NOMO-1 treated with dmso at 0.1 percent for 144 hours (cell line): Measurements from ENCODE around the gene GJA5.
"Not testable (repeated sequence)": the region's sequence is repeated elsewhere in the genome, so short reads cannot be mapped to it uniquely, and the experiment has no call there.

Experiments
- DNase-seq: peaks from one replicate; lab custom pipeline; 2025; ENCODE audit not compliant: unreplicated experiment; lab: John Stamatoyannopoulos, UW

The GJA5 gene

DNA sequence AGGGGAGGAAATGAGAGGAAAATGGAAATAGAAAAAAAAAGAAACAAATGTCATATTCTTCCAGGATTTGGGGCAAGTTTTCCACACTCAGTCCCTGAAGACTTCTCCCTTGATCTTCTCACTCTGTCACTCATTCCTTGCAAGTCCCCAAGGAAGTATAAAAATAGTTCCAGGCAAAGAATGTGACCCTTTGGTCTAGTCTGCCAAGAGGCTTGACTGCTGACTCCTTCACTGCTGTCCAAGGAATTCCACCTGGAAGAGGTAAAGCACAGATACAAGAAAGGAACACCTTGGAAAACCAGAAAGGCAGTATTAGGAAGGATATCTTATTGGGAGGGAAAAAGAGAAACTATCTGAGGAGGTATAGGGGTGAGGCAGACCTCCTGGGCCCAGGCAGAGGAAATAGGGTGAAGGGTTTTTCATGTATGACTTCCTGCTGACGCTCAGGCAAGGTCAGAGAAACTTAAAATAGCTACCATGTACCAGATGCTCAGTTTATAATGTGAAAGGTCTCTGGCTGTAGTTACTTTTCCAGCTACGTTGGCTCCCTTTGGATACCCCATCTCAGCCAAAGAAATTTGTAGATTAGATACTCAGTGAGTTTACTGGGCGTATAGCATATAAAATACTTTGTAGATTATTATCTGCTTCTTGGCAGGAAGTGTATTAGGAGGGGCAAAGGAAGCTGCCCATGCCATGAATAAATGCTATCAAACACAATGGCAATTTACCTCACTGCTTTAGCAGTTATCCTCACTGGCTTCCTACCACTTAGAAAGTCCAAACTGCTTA lies 2.0 kb upstream of the GJA5 start:
- DNase-seq = no peak

DNA sequence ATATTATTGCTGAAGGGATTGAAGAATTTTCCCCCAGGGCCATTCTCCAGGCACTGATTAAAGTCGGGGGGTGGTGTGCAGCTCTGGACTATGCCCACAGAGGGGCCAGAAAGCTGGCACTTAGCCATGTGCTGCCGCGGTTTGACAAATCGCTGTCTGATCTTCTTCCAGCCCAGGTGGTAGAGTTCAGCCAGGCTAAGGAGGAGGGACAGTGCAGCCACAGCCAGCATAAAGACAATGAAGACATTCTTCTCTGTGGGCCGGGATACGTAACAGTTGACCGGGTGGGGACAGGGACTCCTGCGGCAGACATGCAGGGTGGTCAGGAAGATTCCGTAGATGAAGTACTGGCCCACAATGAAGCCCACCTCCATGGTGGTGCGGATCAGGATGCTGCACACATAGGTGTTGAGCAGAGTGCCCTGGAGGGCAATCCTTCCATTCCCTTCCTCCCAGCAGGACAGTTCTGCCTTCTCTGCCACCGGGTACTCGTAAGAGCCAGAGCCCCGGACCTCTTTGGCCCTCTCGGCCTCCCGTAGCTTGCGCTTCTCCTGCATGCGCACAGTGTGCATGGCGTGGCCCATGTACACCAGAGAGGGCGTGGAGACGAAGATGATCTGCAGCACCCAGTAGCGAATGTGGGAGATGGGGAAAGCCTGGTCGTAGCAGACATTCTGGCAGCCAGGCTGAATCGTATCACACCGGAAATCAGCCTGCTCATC lies 1.9 kb downstream of the GJA5 start:
- no peak for DNase-seq

DNA sequence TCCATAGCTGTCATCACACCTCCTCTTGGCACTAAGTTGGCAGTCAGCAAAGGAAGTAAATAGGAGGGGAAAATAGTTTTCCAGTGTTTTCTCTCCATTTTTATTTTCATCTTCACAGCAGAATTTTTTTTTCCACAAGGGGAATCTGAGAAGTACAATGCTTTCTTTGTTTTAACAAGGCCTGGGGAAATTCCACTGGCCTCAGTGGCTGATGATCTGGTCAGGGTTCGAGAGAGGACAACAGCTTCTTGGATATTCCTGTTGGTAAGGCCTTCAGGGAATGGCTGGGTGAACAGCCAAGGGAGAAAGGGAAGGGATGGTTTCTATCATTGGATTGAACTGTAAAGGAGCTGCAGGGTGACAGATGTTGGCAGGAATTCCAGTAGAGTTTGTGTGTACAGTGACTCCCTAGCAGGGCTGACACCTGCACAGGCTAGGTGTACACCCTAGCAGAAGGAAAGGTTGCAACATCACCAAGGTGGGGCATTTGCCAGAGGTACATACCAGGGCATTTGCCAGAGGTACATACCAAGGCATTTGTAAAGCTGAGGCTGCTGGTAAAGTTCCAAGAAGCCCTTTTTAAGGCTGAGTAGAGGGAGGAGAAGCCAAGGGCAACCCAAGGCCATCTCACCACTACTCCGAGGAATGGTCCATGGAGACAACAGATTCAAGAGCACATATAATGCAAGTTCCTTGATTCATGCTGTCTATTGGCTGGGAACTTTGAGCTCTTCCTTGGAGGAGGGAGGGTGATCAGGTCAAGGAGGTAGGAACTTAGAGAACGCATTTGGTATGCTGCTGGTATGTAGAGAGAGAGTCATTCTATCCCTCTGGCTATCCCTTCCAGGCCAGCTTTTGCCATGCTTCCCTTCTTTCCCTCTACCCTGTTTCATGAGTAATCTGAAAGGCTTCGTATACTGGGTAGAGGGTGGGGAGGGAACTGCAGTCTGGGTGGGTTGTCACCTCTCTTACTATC lies 3.1 kb downstream of the GJA5 start:
- DNase-seq = no peak

DNA sequence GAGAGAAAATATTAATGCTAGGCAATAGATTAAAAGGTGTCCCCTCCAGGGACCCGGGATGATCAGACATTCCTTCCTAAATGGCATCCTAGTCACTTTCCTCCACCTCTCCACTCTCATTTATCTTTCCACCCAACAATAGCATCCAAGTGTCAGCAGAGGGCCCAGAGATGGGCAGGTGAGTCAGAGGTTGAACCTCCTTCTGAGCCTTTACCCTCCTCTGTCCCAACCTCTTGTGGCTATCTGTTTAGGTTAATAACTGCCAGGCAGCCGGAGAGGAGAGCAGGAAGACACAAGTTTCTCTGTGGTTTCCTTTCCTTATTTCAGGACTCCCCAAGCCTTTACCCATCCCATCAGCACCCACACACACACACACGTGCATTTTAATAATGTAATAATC lies 4.1 kb downstream of the GJA5 start:
- DNase-seq = no peak

DNA sequence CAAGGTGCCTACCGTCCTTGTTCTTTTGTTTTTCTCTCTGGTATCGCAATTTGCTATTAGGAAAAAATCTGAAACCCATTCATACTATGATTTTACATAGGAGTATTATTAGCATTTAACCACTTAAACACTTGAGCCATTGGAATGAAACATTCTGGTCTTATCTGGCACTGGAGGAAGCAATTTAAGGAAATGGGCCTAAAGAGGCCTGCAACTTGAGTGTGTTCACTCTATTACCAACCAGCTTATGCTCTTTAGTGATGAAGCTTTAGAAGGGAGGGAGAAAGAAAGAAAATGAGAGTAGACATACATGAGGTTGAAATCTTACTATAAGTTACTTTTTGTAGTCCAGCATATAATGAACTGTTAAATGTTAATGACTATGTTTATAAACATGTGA lies 5.7 kb downstream of the GJA5 start:
- DNase-seq = no peak

DNA sequence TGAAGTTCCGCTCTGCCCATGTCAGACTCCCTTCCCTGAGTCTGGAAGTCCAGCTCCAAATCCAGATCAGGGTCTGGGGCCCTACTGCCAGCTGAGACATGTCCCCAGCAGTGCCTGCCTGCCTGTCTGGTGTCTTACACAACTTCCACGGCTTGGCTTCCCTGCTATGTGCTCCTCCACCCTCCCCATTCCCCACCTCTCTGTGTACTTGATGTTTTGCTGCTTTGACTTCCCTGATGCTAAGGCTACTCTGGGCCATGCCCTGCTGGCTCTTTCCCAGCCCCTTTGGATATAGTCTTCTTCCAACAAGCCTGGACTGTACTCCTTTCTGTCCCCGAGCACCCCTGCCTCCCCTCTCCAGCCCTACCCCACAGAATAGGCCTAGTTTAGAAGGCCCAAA lies 7.3 kb downstream of the GJA5 start:
- DNase-seq = no peak

DNA sequence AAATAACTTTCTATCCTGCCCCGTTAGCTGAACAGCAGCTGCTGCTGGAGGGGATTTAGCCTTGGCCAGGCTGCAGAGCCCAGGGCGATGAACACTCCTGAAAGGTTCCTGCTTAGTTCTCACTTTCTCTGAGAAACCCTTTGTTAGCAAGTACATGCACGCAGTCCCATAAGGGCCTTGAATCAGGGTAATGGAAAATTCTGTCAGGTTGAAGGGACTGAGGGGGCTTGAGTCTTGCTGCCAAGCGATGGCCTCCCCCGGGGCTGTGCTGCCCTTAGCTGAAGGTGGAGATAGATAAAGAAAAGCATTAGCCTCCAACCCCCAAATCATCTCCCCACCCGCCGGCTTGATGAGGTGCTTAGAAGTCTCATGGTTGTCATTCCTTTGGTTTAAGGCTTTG lies 7.9 kb downstream of the GJA5 start:
- DNase-seq = no peak

DNA sequence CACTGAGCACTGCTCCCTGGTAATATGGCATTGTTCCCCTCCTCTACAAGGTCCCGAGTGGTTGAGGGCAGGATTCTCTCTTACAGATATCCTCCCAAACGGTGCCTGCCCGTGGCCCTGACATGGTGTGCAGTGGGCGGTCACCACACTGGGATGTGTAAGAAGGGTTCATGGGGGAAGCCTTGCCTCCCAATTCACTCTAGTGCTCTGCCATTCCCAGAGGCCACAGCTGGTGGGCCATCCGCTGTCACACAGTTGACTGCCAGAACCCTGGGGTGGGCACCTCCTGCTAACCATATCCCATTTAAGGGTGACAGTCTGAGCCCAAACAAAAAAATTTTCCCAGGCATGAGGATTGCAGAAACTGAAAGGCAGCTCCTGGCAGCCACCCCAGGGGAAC lies 9.1 kb downstream of the GJA5 start:
- DNase-seq = no peak

DNA sequence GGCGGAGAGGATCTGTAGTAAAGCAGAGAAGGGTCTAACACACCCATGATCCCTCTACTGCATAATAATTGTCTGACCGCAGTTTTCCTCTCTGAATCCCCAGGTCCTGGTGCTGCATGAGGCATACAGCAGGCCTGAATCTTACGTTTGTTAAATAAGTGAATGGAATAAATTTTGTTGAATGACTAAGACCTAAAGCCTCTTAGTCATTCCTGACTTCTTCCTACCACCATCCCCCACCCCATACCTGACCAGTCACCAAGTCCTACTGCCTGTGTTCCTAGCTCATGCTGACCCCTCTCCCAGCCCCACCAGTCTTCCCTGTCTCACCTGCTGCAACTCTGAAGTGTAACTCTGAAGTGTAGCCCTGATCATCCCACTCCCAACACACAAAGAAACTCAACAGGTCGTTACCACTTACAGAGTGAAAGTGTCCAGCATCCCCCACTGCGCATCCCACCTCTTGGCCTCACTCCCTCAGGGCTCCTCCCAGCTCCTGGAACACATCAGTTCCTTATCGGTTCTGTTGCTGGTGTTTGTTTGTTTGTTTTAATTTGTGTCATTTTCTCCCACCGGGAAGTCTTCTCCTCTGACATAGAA lies 9.7 kb downstream of the GJA5 start:
- DNase-seq = no peak

DNA sequence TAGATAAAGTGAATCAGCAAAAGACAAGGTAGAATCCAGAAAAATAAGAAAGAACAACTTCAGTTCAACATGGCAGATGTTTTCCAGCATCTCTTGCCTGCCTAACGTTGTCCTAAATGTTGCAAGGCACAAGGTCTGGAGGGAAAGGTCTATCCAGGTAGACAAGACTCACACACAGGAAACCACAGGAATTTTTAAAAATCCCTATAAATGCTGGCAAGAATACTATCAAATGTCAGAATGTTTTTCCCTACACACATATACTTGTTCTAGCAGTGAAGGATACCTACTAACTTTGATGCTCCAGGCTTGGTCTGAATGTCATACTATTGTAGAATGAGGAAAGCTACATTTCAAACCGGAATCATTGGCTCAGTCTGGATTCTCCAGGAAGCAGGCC lies 10.6 kb downstream of the GJA5 start:
- DNase-seq = no peak

DNA sequence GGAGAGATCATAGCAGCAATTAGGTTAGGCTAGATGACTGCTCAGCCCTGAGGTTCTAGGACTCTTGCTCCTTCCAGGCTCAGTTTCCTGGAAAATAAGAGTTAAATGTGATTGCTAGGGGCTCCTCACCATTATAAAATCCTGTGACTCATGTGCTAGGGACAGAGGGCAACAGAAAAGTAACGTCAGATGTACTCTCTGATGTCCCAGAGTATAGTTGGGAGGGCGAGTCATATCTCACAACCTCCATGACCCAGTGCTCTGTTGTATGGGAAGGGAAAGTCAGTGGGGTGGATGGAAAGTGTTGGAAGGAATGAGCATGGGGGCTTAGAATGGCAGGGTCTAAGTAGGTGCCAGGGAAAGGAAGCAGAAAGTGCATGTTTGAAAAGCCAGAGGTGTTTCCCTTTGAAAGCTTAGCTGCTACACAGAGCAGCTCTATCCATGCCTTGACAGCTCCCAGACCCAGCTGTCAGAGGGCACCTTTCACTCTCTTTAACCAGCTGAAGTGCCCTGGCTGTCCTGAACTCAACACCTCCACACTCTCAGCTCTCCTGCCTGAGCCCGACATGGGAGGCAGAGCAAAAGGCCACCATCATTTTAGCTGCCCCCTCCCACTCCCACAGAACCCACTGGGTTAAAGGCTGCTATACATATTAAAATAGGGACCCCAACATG lies 11.6 kb downstream of the GJA5 start:
- DNase-seq = no peak

DNA sequence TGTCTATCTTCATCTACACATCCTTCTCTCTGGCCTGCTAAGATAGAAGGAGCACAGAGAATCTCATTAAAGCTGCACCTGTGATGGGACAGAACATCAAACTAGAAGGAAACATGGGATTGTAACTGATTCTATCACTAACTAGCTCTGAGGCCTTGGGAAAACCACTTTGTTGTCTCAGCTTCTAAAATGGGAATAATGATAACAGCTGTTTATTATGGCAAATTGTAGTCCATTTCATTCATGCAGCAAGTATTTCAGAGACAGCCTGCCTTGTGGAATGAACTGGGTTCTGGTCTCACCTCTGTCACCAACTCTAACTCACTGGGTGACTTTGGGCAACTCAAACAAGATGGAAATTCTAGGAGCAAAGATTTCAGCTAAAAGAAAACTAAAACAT lies 12.4 kb downstream of the GJA5 start:
- no peak for DNase-seq

DNA sequence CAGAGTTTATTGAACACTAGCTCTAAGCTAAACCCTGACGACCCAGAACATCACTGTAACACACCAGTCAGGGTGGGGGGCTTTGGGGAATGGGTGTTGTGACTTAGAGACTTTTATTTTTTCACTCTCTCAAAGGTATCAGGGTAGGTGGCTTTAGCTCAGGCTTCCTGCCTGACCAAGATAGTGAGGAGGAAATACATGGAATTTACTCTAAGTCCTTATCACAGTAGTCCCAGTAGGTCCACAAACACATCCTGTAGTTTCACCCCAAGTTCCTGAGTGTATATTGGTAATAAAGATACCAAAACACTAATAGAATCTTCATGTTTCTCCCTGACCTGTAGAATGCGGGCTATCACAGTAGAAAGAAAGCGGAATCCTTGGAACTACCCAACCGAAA lies 15.1 kb downstream of the GJA5 start:
- DNase-seq = no peak

DNA sequence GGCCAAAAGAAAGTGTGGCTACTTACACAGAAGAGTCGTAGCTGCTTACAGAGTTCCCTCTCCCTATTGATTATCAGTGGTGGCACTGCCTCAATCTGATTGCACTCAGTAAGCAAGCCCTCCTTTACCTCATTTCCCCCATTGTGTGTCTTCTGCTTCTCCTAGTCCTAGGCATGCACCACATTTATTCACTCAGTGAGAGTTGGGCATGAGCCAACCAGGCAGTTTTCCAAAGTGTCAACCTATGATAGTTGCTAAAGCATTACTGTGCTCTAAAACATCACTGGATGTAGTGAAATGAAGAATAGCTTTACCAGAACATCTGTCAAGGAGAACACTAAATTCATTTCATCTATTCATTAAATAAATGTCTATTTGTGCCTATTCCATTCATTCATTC lies 19.3 kb downstream of the GJA5 start:
- no peak for DNase-seq

DNA sequence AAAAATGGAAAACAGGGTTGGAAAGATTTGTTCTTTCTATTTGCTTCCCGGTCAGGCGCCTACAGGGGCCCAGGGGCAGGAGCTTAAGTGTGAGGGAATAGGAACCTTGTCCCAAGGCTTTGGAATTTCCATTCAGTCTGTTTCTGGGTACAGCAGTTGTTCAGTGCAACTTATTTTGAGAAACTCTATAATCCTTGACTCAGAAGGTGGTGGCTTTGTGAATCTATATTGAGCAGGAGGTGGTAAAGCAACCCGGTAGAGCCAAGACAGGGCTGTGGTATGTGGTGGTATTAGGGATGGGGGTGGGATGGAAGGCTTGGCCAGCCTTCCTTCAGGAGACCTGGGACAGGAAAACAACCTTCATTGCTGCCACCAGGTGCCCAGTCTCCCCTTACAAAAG lies 20.0 kb downstream of the GJA5 start:
- no peak for DNase-seq

DNA sequence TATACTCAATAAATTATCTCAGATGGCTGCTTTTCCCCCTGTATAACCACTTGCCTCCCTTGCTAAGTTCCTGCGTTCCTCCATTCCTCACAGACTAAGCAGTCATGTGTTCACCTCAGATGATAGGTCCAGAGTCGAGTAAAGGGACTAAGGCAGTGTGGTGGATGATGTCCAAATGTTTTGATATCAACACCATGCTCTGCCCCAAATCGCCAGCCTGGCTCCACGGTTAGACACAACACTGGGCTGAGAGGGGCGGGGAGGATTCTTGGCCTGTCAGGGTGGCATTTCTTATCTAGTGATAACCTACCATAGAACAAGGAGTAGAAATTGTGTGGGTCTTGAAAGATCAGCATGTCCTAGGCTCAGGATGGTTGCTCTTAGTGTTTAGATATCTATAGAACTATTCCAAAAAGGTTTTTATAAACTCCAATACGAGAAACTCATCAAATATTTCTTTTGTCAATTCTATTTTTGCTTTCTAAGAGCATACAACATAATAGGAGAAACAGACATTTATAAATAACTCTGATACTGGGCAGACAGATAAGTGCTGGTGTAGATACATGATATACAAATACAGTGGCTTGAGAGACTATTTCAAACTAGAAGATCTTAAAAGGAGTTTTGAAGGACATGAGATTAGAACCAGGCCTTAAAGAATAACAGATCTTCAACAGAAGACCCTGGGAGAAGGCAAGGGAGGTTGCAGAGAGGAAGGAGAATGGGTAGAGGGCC lies 21.5 kb downstream of the GJA5 start:
- DNase-seq = no peak

DNA sequence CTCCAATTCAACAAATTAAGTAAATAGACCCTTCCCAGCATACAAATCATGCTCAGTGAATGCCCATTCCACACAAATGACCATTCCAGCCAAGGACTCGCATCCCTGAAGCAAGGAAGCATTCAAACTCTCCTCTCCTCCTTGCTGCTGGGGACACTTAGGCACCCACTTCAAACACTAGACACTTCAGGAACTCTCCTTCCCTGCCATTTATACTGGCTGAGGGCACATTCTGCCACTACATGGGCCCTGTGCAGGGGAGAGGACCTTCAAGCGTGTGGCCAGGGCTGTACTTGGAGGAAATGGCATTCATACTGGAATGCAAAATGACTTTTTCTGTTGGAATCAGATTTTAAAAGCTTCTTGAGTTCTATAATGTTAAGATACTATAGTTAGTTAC lies 22.3 kb downstream of the GJA5 start:
- no peak for DNase-seq

DNA sequence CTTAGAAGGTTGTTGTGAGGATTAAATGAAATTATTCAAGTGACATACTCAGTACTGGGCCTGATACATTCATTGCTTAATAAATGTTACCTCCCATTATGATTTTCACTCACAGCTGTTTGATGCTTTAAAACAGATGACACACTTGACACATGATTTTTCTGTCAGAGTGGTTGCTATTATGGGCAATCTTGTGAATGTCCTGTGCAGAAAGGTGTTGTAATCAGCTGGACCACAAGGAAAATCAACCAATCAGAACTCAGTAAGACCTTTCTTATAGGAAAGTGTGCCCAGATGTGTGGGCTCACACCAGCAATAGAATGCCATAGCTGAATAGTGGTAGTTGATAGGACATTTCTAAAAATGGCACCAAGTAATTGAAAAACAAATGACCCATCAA lies 23.5 kb downstream of the GJA5 start:
- no peak for DNase-seq

DNA sequence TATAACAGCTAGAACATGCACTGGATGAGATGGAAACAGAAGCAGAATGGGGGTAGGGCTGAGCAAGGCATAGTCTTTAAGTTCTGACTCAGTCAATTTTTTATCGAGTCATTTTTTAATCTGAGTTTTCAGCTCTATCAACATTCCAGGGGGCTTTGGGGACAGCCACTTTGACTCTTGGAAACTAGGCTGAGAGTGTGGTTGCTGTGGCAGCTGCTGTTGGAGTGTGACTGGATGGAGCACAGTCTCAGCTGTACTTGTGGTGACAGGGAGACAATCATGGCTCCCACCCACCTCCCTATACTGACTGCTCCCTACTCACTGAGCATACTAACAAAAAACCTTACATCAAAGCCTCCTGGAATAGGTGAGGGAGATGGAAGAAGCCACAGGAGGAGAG lies 25.0 kb downstream of the GJA5 start:
- no peak for DNase-seq

DNA sequence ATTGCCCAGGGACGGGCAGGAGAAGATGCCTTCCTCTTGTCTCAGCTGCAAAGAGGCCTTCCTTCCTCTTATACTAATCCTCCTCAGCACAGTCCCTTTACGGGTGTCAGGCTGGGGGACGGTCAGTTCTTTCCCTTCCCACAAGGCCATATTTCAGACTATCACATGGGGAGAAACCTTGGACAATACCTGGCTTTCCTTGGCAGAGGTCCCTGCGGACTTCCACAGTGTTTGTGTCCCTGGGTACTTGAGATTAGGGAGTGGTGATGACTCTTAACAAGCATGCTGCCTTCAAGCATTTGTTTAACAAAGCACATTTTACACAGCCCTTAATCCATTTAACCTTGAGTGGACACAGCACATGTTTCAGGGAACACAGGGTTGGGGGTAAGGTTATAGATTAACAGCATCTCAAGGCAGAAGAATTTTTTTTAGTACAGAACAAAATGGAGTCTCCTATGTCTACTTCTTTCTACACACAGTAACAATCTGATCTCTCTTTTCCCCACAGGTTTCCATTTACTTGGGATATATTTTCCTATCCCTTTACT lies 26.0 kb downstream of the GJA5 start:
- not testable (repeated sequence) for DNase-seq
